ENCODE data around the gene ORC4.

Gene ORC4

GRCh38 chr2:148049284-148049683 lies 28.7 kb upstream of the ORC4 start:
- no peak for DNase-seq (ENCODE audit: extremely low read depth, low read depth)
- no peak for TF ChIP-seq CTCF (IDR thresholded peaks at IDR 0.05; ENCODE audit: low read depth, low read length, missing control alignments)
- H3K4me3 ChIP-seq (replicated peaks; ENCODE audit: low read depth, low read length), result no peak overlapping the region

DNA sequence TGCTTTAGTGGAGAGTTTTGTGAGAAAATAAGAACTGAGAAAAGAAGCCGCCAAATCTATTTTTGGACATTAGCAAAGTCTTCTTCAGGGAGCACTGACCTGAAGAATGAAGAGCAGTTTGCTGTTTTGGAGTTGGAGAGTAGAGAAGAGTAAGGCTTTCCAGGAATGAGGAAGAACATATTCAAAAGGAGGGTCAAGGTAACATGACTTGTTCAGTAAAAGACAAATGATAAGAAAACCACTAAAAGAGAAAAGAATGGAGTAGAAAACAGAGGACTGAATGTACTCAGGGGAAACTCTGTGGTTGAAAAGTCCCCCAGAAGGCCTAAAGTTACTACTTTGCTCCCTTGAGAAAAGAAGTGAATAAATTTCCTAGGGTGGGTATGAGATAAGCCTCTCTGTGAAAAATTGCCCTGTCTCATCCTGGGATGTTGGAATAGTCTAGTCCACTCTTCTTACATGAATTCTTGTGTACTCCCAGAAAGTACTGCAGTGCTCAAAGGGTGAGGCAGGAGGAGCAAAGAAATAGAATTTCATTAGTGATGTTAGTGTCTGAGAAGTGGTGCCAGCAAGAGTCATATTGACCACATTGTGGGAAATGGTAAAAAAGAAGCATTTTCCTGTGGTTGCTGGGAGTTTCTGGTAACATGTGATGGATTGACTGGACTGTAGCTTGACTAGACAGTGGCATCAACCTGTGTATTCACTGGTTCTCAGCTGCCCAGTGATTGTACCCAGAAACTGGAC lies 28.1 kb upstream of the ORC4 start:
- no peak for TF ChIP-seq CTCF (IDR thresholded peaks at IDR 0.05; ENCODE audit: low read depth, low read length, missing control alignments)
- H3K4me3 ChIP-seq (replicated peaks; ENCODE audit: low read depth, low read length), result no peak overlapping the region
- DNase-seq (ENCODE audit: extremely low read depth, low read depth), result no peak

DNA sequence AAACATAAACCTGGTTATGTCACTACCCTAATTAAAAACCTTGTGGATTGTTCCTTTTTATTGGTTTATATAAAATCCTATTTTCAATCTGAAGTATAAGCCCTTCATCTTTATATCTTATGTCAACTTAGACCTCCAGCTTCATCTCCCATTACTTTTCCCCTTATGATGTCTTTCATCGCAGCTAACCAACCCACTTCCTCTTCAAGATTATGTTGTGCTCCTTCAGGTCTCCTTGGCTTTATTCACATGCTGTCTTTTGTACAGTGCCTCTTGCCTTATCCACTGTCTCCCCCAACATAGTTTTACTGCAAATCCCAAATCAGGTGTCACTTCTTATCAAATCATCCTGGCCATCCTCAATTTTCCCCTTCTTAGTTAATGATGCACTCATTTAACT lies 26.3 kb upstream of the ORC4 start:
- no peak for DNase-seq (ENCODE audit: extremely low read depth, low read depth)
- H3K4me3 ChIP-seq (replicated peaks; ENCODE audit: low read depth, low read length), result no peak overlapping the region
- TF ChIP-seq CTCF (IDR thresholded peaks at IDR 0.05; ENCODE audit: low read depth, low read length, missing control alignments), result no peak

GRCh38 chr2:148044322-148044721 lies 23.8 kb upstream of the ORC4 start:
- no peak overlapping the region for H3K4me3 ChIP-seq (replicated peaks; ENCODE audit: low read depth, low read length)
- TF ChIP-seq CTCF (IDR thresholded peaks at IDR 0.05; ENCODE audit: low read depth, low read length, missing control alignments), result no peak
- no peak for DNase-seq (ENCODE audit: extremely low read depth, low read depth)

- DNase-seq (ENCODE audit: extremely low read depth, low read depth), result no peak
Measured at GRCh38 chr2:148042219-148042618, 21.7 kb upstream of the ORC4 start.

GRCh38 chr2:148039783-148040182 lies 19.2 kb upstream of the ORC4 start:
- no peak for DNase-seq (ENCODE audit: extremely low read depth, low read depth)
- TF ChIP-seq CTCF (IDR thresholded peaks at IDR 0.05; ENCODE audit: low read depth, low read length, missing control alignments), result no peak
- no peak overlapping the region for H3K4me3 ChIP-seq (replicated peaks; ENCODE audit: low read depth, low read length)

More at GRCh38 chr2:148042219-148042618, 21.7 kb upstream of the ORC4 start:
- TF ChIP-seq CTCF (IDR thresholded peaks at IDR 0.05; ENCODE audit: low read depth, low read length, missing control alignments), result no peak
- H3K4me3 ChIP-seq (replicated peaks; ENCODE audit: low read depth, low read length), result no peak overlapping the region

GRCh38 chr2:148032215-148032614 lies 11.7 kb upstream of the ORC4 start:
- H3K4me3 ChIP-seq (replicated peaks; ENCODE audit: low read depth, low read length), result no peak overlapping the region
- no peak for DNase-seq (ENCODE audit: extremely low read depth, low read depth)
- TF ChIP-seq CTCF (IDR thresholded peaks at IDR 0.05; ENCODE audit: low read depth, low read length, missing control alignments), result no peak

All from HFF-Myc (cell line).